Measurements from ENCODE around the gene RPL4. TPM values are rescaled to one million over a fixed set of nuclear protein-coding genes. Genes with fewer than 3 reads are reported as not detected.
"Not testable (repeated sequence)": the region's sequence is repeated elsewhere in the genome, so short reads cannot be mapped to it uniquely, and the experiment has no call there.

RPL4 gene
- 3,422 and 5,715 TPM in 2 replicates for total RNA-seq
- 2,454 TPM for polyA plus RNA-seq (2012)

DNA sequence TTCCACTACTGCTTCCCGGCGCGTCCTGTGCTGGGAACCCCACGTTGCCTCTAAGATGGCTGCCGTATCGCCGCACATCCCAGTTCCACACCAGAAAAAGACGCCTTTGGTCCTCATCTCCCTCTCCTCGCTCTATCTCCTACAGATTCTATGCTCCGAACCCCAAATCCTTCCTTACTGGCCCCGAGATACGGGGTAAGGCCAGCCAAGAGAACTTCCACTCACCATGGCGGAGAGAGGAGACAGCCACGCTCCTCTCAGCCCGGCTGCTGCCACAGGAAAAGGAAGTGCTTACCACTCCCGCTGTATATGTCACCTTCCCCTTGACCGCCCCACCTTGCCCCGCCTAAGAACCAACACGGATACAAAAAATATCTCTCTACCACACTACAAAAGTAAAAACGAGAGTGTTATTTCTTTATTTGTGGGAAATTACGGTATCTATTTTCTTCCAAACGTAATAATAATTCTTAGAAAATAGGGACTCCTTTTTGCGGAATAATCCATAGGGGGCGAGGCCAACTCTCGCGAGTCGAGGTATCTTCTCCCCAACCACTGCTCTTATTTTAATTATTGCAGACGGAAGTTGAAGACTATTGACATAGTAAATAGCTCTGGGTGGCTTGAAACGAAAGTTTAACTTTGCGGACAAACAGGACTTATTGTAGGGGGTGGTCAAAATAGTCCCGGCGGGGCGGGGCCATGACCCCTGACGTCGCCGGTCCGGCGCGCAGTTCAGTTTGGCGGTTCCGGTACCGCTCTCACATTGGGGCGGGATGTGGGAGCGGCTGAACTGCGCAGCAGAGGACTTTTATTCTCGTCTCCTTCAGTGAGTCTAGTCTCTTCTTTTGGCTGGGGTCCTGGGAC lies at the start of gene RPL4, which contains the start of gene ZWILCH:
TSS of gene RPL4 (minus strand) at position 293 of the 867 bp plus-strand sequence. CDS start at position 228, 65 bp downstream.
TSS of gene ZWILCH (plus strand) at position 764 of the 867 bp plus-strand sequence. CDS start at position 777, 13 bp downstream.
- DNase-seq (ENCODE audit: low read depth): peak; percentile 86

GRCh38 chr15:66545255-66545654 lies 40.6 kb upstream of the RPL4 start:
- DNase-seq (ENCODE audit: low read depth): no peak

DNA sequence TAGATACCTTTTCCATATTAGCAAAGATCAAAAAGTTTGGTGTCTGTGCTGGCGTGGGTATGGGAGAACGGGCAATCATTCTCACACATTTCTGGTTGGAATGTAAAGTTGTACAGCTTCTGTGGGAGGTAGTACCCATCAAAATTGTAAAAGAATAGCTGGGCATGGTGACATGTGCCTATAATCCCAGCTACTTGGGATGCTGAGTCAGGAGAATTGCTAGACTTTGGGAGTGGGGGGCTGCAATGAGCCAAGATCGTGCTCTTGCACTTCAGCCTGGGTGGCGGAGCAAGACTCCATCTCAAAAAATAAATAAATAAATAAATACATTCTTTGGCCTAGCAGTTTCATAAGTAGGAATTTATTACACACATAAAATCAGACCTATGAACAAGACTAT lies 38.2 kb upstream of the RPL4 start:
- no peak for DNase-seq (ENCODE audit: low read depth)

DNA sequence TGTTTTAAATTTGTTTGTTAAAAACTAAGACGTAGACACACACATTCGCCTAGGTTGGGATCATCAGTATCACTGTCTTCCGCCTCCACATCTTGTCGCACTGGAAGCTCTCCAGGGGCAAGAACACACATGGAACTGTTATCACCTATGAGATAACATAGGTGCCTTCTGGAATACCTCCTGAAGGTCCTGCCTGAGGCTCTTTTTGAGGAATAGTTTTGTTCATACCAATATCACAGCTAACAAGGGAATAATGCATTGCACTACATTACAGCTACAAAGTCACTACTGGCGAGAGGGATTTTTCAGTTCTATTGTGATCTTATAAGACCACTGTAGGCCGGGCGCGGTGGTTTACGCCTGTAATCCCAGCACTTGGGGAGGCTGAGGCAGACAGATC lies 30.4 kb upstream of the RPL4 start:
- no peak for DNase-seq (ENCODE audit: low read depth)

- DNase-seq (ENCODE audit: low read depth): no peak
These were observed 20.2 kb upstream of the RPL4 start for GRCh38 chr15:66524838-66525237.

GRCh38 chr15:66523926-66524325 lies 19.3 kb upstream of the RPL4 start:
- no peak for DNase-seq (ENCODE audit: low read depth)

- no peak for DNase-seq (ENCODE audit: low read depth)
These were observed 11.3 kb upstream of the RPL4 start for GRCh38 chr15:66515901-66516322.

DNA sequence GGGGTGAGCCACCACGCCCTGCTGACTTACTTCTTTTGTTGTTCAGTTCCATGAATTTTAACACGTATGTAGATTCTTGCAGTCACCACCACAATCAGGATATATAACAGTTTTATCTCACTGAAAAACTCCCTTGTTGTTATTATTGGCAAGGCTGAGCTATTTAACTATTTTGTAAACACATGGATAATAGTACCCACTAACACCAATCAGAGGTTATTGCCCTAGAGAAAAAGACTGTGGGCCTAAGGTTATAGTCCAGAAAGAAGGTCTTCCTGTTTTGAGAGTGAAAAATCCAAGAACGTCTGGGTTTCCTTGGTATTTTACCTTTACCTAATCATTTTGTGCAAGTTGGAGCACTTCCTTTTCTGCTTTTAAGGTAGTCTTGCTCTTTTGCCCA lies 9.9 kb upstream of the RPL4 start:
- no peak for DNase-seq (ENCODE audit: low read depth)

GRCh38 chr15:66508293-66508883 lies 3.7 kb upstream of the RPL4 start:
- DNase-seq (ENCODE audit: low read depth): no peak

- no peak for DNase-seq (ENCODE audit: low read depth)
These were observed 1.2 kb upstream of the RPL4 start for GRCh38 chr15:66505818-66506217.

- DNase-seq (ENCODE audit: low read depth): no peak
These were observed 766 bp upstream of the RPL4 start for GRCh38 chr15:66505430-66505811.

- DNase-seq (ENCODE audit: low read depth): no peak
These were observed 684 bp downstream of the RPL4 start for GRCh38 chr15:66503780-66504562.

DNA sequence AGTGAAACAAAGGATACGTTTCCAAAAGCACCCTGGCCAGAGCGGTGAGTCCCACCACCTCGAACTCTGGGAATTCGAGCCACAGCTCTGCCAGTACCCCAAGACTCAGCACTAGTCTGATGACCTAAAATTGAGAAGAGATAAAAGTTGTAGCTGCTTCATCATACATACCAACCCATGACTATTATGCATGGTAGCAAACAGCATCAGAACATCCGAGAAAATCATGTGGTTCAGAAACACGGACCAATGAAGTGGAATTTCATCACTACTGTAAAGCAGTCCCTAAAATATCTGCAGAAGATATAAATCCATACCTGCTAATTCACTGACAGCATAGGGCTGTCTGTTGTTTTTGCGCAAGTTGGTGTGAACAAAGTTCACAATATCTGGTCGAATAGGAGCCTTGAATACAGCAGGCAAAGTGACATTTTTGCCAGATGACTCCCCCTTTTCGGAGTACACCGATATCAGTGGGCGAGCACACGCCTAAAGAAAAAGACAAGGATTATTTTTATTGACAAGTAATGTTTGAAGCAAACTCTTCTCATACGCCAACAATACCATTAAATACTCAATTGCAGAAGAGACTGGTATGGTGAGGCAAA lies 1.5 kb downstream of the RPL4 start:
- not testable (repeated sequence) for DNase-seq (ENCODE audit: low read depth)

DNA sequence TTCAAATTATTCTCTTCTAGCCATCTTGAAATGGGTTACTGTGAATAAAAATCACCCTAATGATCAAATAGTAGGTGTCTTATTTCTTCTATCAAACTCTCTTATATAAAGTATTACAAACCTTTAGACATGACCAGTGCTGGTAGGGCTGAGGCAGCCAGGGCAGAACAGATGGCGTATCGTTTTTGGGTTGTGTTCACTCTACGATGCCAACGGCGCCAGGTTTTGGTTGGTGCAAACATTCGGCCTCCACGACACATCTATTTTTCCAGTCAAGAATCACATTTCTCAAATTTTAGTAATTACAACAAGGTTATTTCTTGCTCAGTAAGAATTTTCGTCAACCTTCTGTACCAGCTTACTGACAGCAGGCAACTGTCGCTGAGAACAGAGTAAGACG lies 2.2 kb downstream of the RPL4 start:
- DNase-seq (ENCODE audit: low read depth): no peak

- DNase-seq (ENCODE audit: low read depth): not testable (repeated sequence)
These were observed 4.3 kb downstream of the RPL4 start for GRCh38 chr15:66500346-66500745.

DNA sequence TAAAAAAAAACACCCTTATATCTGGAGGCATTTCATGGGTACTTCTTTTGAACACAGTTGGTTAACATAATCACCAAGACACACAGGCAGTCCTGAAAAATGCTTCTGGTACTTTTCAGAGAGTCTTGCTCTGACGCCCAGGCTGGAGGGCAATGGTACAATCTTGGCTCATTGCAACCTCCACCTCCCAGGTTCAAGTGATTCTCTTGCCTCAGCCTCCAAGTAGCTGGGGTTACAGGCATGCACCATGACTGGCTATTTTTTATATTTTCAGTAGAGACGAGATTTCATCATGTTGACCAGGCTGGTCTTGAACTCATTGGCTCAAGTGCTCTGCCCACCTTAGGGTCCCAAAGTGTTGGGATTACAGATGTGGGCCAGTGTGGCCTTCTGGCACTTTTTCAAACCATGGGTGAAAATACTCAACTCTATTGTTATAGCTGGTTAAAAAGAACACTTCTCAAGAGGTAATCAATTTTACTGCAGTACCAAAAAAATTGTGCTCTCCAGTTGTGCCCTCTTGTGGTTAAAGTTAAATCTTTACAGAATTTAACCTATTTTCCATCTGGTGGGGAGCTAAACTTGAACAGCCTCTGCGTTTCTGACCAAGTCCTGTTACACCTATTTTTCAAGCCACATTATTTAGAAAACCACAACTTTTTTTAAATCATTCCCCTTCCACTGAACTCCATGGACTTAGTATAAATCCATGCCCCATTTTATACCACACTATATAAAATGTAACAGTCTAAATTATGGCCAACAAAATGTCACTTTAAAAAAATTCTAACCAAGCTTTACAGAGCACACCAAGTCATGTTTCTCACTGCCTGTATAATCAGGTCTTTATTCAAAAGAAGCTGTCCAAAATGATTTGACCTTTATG lies 5.9 kb downstream of the RPL4 start:
- no peak for DNase-seq (ENCODE audit: low read depth)

GRCh38 chr15:66497502-66498455 lies 6.9 kb downstream of the RPL4 start, which contains the start of gene SNAPC5:
TSS of gene SNAPC5 (minus strand) at chr15:66497762. CDS start at chr15:66497731, 31 bp downstream.
- peak; percentile 94 for DNase-seq (ENCODE audit: low read depth)

GRCh38 chr15:66496951-66497501 lies 7.6 kb downstream of the RPL4 start:
- DNase-seq (ENCODE audit: low read depth): no peak

DNA sequence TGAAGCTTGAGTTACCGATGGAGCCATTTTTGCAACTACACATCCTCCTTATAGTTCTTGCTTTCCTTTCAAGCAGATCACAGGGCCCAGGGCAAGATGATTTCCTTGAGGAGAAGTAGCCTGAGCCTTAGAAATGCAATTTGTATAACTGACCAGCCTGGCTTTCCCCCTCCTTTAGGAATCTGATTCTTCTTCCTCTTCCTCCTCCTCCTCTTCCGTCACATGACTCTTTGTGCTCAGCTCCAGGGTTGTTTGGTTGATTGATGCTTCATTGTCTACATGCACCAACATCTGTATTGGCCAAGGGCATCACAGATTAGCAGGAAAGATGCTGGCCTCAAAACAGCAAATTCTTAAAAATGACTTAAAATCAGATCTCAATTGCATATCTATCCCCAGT lies 10.4 kb downstream of the RPL4 start:
- no peak for DNase-seq (ENCODE audit: low read depth)

All from myocyte (in vitro differentiated cells).